AG09309 (cell line): ENCODE measurements around the gene PCDHGA9.
"Not testable (repeated sequence)": the region's sequence is repeated elsewhere in the genome, so short reads cannot be mapped to it uniquely, and the experiment has no call there.

ENCODE experiments used
- DNase-seq: peaks from one replicate; pipeline ENCODE4 v3.0.0-alpha.2; 2010; ENCODE audit warnings: low read depth
- H3K4me3 ChIP-seq: 2 replicates; pipeline ENCODE4 v1.5.1; 2011; ENCODE audit warnings: mild to moderate bottlenecking, low read depth, low read length, moderate library complexity; ENCODE audit not compliant: control insufficient read depth
- TF ChIP-seq, protein P1 (sequence below): IDR thresholded peaks from 2 replicates; pipeline ENCODE4 v1.5.1; 2011; ENCODE audit warnings: mild to moderate bottlenecking, low read depth, low read length, inconsistent platforms; ENCODE audit not compliant: insufficient read depth, control insufficient read depth; ENCODE audit errors: missing control alignments

PCDHGA9 gene

GRCh38 chr5:141422742-141423291, 20.2 kb downstream of the PCDHGA9 start:
- no peak overlapping the region for H3K4me3 ChIP-seq
- TF ChIP-seq, protein P1, sequence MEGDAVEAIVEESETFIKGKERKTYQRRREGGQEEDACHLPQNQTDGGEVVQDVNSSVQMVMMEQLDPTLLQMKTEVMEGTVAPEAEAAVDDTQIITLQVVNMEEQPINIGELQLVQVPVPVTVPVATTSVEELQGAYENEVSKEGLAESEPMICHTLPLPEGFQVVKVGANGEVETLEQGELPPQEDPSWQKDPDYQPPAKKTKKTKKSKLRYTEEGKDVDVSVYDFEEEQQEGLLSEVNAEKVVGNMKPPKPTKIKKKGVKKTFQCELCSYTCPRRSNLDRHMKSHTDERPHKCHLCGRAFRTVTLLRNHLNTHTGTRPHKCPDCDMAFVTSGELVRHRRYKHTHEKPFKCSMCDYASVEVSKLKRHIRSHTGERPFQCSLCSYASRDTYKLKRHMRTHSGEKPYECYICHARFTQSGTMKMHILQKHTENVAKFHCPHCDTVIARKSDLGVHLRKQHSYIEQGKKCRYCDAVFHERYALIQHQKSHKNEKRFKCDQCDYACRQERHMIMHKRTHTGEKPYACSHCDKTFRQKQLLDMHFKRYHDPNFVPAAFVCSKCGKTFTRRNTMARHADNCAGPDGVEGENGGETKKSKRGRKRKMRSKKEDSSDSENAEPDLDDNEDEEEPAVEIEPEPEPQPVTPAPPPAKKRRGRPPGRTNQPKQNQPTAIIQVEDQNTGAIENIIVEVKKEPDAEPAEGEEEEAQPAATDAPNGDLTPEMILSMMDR: no peak
- no peak for DNase-seq

GRCh38 chr5:141427783-141428426, 25.3 kb downstream of the PCDHGA9 start:
- no peak for DNase-seq
- TF ChIP-seq, protein P1: no peak
- no peak overlapping the region for H3K4me3 ChIP-seq

DNA sequence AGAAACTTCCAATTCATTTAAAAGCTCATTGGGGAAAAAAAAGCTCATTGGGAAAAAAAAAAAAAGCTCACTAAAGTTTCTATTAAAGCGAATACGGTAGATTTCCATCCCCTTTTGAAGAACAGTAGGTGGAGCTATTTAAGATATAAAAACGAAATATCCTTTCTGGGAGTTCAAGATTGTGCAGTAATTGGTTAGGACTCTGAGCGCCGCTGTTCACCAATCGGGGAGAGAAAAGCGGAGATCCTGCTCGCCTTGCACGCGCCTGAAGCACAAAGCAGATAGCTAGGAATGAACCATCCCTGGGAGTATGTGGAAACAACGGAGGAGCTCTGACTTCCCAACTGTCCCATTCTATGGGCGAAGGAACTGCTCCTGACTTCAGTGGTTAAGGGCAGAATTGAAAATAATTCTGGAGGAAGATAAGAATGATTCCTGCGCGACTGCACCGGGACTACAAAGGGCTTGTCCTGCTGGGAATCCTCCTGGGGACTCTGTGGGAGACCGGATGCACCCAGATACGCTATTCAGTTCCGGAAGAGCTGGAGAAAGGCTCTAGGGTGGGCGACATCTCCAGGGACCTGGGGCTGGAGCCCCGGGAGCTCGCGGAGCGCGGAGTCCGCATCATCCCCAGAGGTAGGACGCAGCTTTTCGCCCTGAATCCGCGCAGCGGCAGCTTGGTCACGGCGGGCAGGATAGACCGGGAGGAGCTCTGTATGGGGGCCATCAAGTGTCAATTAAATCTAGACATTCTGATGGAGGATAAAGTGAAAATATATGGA, 27.9 kb downstream of the PCDHGA9 start, which contains the start of gene PCDHGA12:
TSS of gene PCDHGA12 (plus strand) at position 176 of the 782 bp plus-strand sequence. CDS start at position 429, 253 bp downstream.
- peak; percentile 90 for DNase-seq
- peak within 1 kb of the TSS; percentile 56 for H3K4me3 ChIP-seq
- TF ChIP-seq, protein P1: peak; percentile 73

- TF ChIP-seq, protein P1: no peak
- H3K4me3 ChIP-seq: peak overlapping the region; percentile 56
- no peak for DNase-seq
These were observed 28.7 kb downstream of the PCDHGA9 start for GRCh38 chr5:141431286-141431685.

DNA sequence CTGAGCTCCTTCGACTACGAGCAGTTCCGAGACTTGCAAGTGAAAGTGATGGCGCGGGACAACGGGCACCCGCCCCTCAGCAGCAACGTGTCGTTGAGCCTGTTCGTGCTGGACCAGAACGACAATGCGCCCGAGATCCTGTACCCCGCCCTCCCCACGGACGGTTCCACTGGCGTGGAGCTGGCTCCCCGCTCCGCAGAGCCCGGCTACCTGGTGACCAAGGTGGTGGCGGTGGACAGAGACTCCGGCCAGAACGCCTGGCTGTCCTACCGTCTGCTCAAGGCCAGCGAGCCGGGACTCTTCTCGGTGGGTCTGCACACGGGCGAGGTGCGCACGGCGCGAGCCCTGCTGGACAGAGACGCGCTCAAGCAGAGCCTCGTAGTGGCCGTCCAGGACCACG, 29.7 kb downstream of the PCDHGA9 start:
- not testable (repeated sequence) for DNase-seq, H3K4me3 ChIP-seq

- DNase-seq, H3K4me3 ChIP-seq: not testable (repeated sequence)
These were observed 30.1 kb downstream of the PCDHGA9 start for GRCh38 chr5:141432726-141433125.

DNA sequence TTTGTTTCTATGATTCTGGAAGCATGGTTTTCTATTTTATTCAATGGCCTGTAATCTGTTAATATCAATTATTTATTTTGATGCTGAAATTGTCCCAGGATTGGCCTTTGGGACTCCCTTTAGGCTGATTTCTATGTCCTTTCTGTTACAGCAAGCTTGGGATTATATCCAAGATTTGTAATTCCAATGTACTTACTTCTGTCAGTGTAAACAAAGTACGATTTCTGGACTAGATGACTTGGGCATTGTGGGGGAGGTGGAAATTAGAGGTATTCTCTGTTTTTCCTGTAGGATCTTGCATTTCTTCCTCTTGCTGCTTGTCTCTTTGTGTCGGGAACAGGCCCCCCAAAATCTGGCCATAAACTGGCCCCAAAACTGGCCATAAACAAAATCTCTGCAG, 31.4 kb downstream of the PCDHGA9 start:
- DNase-seq: no peak
- TF ChIP-seq, protein P1: no peak
- H3K4me3 ChIP-seq: no peak overlapping the region
